ENCODE measurements around the gene TTLL10. TPM values are rescaled to one million over a fixed set of nuclear protein-coding genes. Genes with fewer than 3 reads are reported as not detected.

TTLL10 gene
- total RNA-seq, 1 experiment from 2014 or later, result 0.68 TPM

- no peak overlapping the region for H3K18ac ChIP-seq (ENCODE audit: insufficient read length, low read depth, low read length)
- no peak overlapping the region for H2AK5ac ChIP-seq (ENCODE audit: insufficient read length, low read length)
- no peak overlapping the region for H2BK20ac ChIP-seq (ENCODE audit: low read depth, low read length, poor library complexity, severe bottlenecking)
- H2BK12ac ChIP-seq (ENCODE audit: insufficient read length, low read depth, low read length), result no peak overlapping the region
- Mint-ChIP-seq H3K4me3 (no peak overlapping the region), H3K4me1 (peaks cover 0 to 6% of the 10 kb centered on the region in 2 experiments; a peak in 2 of 4 replicates), H3K27ac (no peak overlapping the region), H3K9me3 (no peaks in the 10 kb centered on the region), H3K36me3 (ENCODE audit: insufficient read depth in 1 of 3, low read depth in 3 of 3) (no peaks in the 10 kb centered on the region), H3K27me3 (ENCODE audit: low read depth) (peaks cover 12% of the 10 kb centered on the region)
- no peak for DNase-seq
- no peak overlapping the region for H4K8ac ChIP-seq (replicated peaks; ENCODE audit: insufficient read length, low read depth, low read length)
- no peaks in the 10 kb centered on the region for H3K27me3 ChIP-seq (ENCODE audit: insufficient read depth, low read length)
- H3K79me1 ChIP-seq (ENCODE audit: insufficient read depth, low read depth, low read length, poor library complexity, severe bottlenecking), result no peaks in the 10 kb centered on the region
- no peak overlapping the region for H2BK120ac ChIP-seq (ENCODE audit: low read depth, low read length, poor library complexity, severe bottlenecking)
- no peak overlapping the region for H2AFZ ChIP-seq (ENCODE audit: low read length)
- H3K4ac ChIP-seq (ENCODE audit: low read depth, low read length), result no peak overlapping the region
- TF ChIP-seq, protein P1, sequence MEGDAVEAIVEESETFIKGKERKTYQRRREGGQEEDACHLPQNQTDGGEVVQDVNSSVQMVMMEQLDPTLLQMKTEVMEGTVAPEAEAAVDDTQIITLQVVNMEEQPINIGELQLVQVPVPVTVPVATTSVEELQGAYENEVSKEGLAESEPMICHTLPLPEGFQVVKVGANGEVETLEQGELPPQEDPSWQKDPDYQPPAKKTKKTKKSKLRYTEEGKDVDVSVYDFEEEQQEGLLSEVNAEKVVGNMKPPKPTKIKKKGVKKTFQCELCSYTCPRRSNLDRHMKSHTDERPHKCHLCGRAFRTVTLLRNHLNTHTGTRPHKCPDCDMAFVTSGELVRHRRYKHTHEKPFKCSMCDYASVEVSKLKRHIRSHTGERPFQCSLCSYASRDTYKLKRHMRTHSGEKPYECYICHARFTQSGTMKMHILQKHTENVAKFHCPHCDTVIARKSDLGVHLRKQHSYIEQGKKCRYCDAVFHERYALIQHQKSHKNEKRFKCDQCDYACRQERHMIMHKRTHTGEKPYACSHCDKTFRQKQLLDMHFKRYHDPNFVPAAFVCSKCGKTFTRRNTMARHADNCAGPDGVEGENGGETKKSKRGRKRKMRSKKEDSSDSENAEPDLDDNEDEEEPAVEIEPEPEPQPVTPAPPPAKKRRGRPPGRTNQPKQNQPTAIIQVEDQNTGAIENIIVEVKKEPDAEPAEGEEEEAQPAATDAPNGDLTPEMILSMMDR (conservative IDR thresholded peaks at IDR 0.05), result no peak
- no peak overlapping the region for H4K91ac ChIP-seq (ENCODE audit: insufficient read length, low read depth, low read length)
- WGBS (ENCODE audit: extremely low coverage, insufficient read length, low lambda C conversion rate), result no CpG with 5 or more reads among the region's 41 CpGs
- no peaks in the 10 kb centered on the region for H4K20me1 ChIP-seq (ENCODE audit: control insufficient read depth, insufficient read depth, insufficient read length)
- no peak overlapping the region for H3K9ac ChIP-seq (ENCODE audit: extremely low read depth, insufficient read length, low read length)
- no peaks in the 10 kb centered on the region for H3K9me3 ChIP-seq (ENCODE audit: control insufficient read depth, low read depth, low read length)
- H3K4me2 ChIP-seq (ENCODE audit: insufficient read depth, insufficient read length, low read length), result no peak overlapping the region
- no peak overlapping the region for H3K27ac ChIP-seq (ENCODE audit: insufficient read length, low read depth, low read length)
- H2BK15ac ChIP-seq (ENCODE audit: low read depth, low read length), result no peak overlapping the region
- no peak overlapping the region for H3K14ac ChIP-seq (ENCODE audit: insufficient read depth, low read length)
- H3K56ac ChIP-seq (ENCODE audit: insufficient read length, low read depth, low read length), result no peak overlapping the region
- no peaks in the 10 kb centered on the region for H3K23me2 ChIP-seq (ENCODE audit: insufficient read length, low read depth, low read length, poor library complexity, severe bottlenecking)
- no peaks in the 10 kb centered on the region for H3K4me1 ChIP-seq (ENCODE audit: insufficient read depth, low read length)
- H2BK5ac ChIP-seq (ENCODE audit: insufficient read length, low read length), result no peak overlapping the region
- H3K23ac ChIP-seq (ENCODE audit: insufficient read length, low read depth, low read length), result no peak overlapping the region
- no peak overlapping the region for H3T11ph ChIP-seq (ENCODE audit: low read length)
- H4K5ac ChIP-seq (ENCODE audit: insufficient read length, low read depth, low read length), result no peak overlapping the region
- no peaks in the 10 kb centered on the region for H3K79me2 ChIP-seq (ENCODE audit: insufficient read depth, low read length)
Observed at GRCh38 chr1:1242461-1243265, 69.0 kb downstream of the TTLL10 start.

All from H9 (cell line).